ENCODE data around the gene R3HCC1L. TPM values are rescaled to one million over a fixed set of nuclear protein-coding genes. Genes with fewer than 3 reads are reported as not detected.
A peak's percentile ranks its signal among the peaks of the same experiment; 100 is the strongest.

The R3HCC1L gene
- total RNA-seq, 1 donor from 2014 or later: 12.3 TPM

DNA sequence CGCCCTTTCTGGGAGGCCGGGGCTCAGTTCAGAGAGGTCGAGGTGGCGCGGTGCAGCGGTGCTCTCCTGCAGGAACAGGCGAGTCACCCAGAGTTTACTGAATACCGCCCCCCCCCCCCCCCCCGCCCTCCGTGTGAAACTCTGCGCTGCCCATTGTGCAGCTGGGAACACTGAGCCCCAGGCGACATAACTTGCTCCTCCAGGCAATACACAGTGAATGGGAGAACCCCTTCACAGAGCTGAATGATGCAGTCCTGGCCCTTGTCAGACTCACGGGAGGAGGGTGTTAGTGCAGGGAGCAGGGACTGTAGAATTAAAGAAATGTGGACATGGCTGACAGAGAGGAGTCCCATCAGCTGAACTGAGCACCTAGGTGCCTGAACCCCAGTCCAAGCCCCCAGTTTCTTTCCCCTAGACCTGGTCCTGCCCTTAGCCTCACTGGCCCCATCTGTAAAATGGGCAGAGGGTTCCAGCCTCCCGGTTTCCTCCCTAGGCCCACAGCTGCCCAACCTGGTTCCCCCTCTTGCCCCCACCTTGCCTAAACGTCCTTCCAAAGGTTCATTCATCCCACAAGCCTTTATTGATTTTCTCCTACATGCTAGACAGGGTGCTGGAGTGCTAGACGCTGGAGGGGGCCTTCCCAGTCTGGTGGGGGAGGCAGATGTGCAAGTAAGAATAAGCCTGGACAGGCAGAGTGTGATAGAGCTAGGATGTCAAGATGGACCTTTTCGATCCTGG lies 134.4 kb downstream of the R3HCC1L start:
- no peak for DNase-seq (ENCODE audit: extremely low spot score in 2 of 2)
- no peak for TF ChIP-seq POLR2A (IDR thresholded peaks at IDR 0.05)
- intact Hi-C loops (cut with DNase I): loop anchor here (5.0 kb wide), 1 partner anchor 178 kb away; the partner anchor contains the start of gene HPS1
- H3K27me3 ChIP-seq: no peaks in the 10 kb centered on the region
- H3K4me1 ChIP-seq: peaks cover 37% of the 10 kb centered on the region
- no peaks in the 10 kb centered on the region for H3K36me3 ChIP-seq
- H3K4me3 ChIP-seq: peak overlapping the region; percentile 49 to 56
- no peaks in the 10 kb centered on the region for H3K9me3 ChIP-seq
- H3K27ac ChIP-seq: peak overlapping the region; percentile 85

- Histone ChIP-seq H3K4me1 (peaks cover 37% of the 10 kb centered on the region), H3K27ac (peak overlapping the region; percentile 85), H3K27me3 (no peaks in the 10 kb centered on the region), H3K36me3 (no peaks in the 10 kb centered on the region), H3K4me3 (peak overlapping the region in 1 of 2 donors; percentile 56), H3K9me3 (no peaks in the 10 kb centered on the region)
- peak in 1 of 2 donors; percentile 83 for TF ChIP-seq POLR2AphosphoS5 (IDR thresholded peaks at IDR 0.05; ENCODE audit: insufficient read depth in 1 of 2, low read depth in 1 of 2)
- no peak for TF ChIP-seq POLR2A (IDR thresholded peaks at IDR 0.05)
- DNase-seq (ENCODE audit: extremely low spot score in 2 of 2): no peak
- intact Hi-C loops (cut with DNase I): loop anchor here (5.0 kb wide), 1 partner anchor 178 kb away; the partner anchor contains the start of gene HPS1
These were observed 135.0 kb downstream of the R3HCC1L start for GRCh38 chr10:98269435-98269912.

DNA sequence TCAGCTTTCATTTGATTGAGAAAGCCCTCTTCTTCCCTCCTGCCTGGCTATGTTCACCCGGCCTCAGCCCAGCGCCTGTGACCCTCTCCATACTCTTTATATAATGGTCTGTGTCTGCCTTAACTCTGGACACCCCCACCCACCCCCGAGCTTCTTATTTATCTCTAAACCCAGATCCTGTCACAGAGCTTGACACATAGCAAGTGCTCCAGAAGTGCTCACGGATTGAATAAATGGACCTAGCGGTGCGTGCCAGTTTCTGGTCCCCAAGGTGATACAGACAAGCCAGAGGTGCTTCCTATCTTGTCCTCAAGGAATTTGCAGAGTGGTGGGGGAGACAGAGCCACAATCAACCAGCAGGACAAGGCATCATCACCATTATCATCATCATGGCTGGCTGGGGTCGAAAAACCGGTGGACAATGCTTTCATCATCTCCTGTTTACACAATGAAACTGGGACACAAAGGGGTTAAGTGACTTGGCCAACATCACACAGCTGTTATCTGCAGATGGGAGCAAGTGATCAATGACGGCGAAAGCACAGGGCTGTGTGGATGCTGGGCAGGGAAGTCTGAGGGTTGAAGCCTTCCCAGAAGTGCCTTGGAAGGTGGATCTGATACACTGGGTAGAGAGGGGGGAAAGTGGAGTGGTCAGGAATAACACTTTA lies 135.8 kb downstream of the R3HCC1L start:
- no peak for DNase-seq (ENCODE audit: extremely low spot score in 2 of 2)
- H3K4me1 ChIP-seq: peaks cover 37% of the 10 kb centered on the region

GRCh38 chr10:98270786-98271185 lies 136.3 kb downstream of the R3HCC1L start:
- peaks cover 32% of the 10 kb centered on the region for H3K4me1 ChIP-seq
- TF ChIP-seq CTCF (IDR thresholded peaks at IDR 0.05): no peak
- intact Hi-C loops (cut with DNase I): no loop called here
- H3K27me3 ChIP-seq: no peaks in the 10 kb centered on the region
- H3K27ac ChIP-seq: peak overlapping the region; percentile 85
- no peaks in the 10 kb centered on the region for H3K9me3 ChIP-seq
- H3K4me3 ChIP-seq: no peak overlapping the region
- no peaks in the 10 kb centered on the region for H3K36me3 ChIP-seq
- no peak for DNase-seq (ENCODE audit: extremely low spot score in 2 of 2)

More for the DNA sequence above, 135.8 kb downstream of the R3HCC1L start:
- Histone ChIP-seq H3K9me3 (no peaks in the 10 kb centered on the region), H3K27ac (peak overlapping the region; percentile 85), H3K36me3 (no peaks in the 10 kb centered on the region), H3K27me3 (no peaks in the 10 kb centered on the region), H3K4me3 (no peak overlapping the region)
- intact Hi-C loops (cut with DNase I): no loop called here
- TF ChIP-seq POLR2AphosphoS5 (IDR thresholded peaks at IDR 0.05; ENCODE audit: insufficient read depth in 1 of 2, low read depth in 1 of 2) (no peak), POLR2A (IDR thresholded peaks at IDR 0.05) (no peak), CTCF (IDR thresholded peaks at IDR 0.05) (no peak)

DNA sequence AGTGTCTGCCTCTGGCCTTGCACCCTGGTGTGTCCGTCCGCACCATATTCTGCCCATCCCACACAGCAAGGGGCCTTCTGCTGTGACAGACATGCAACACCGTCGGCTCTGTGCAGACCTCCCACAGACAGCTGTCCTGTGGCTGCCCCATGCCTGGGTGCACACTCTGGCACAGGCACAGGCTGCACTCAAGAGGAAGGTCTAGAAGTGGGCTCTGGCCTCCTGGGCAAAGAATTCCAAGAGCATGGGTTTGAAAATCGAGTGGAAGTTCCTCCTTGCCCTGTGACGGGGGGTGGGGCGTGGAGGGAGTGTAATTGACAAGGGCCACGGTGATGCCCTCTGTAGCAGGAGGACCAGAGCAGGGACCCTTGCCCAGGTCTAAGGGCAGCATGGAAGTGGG lies 137.8 kb downstream of the R3HCC1L start:
- Histone ChIP-seq H3K4me3 (no peak overlapping the region), H3K9me3 (no peaks in the 10 kb centered on the region), H3K27ac (no peak overlapping the region), H3K27me3 (no peaks in the 10 kb centered on the region), H3K4me1 (peaks cover 21% of the 10 kb centered on the region), H3K36me3 (no peaks in the 10 kb centered on the region)
- no peak for TF ChIP-seq POLR2A (IDR thresholded peaks at IDR 0.05)
- no peak for TF ChIP-seq CTCF (IDR thresholded peaks at IDR 0.05)
- no peak for TF ChIP-seq POLR2AphosphoS5 (IDR thresholded peaks at IDR 0.05; ENCODE audit: insufficient read depth in 1 of 2, low read depth in 1 of 2)
- intact Hi-C loops (cut with DNase I): no loop called here
- DNase-seq (ENCODE audit: extremely low spot score in 2 of 2): no peak

GRCh38 chr10:98272656-98273055 lies 138.2 kb downstream of the R3HCC1L start:
- no peak overlapping the region for H3K4me3 ChIP-seq
- intact Hi-C loops (cut with DNase I): no loop called here
- H3K9me3 ChIP-seq: no peaks in the 10 kb centered on the region
- H3K27me3 ChIP-seq: no peaks in the 10 kb centered on the region
- H3K4me1 ChIP-seq: peaks cover 17% of the 10 kb centered on the region
- no peaks in the 10 kb centered on the region for H3K36me3 ChIP-seq
- no peak for DNase-seq (ENCODE audit: extremely low spot score in 2 of 2)
- no peak overlapping the region for H3K27ac ChIP-seq
- TF ChIP-seq POLR2A (IDR thresholded peaks at IDR 0.05) (no peak), CTCF (IDR thresholded peaks at IDR 0.05) (no peak), POLR2AphosphoS5 (IDR thresholded peaks at IDR 0.05; ENCODE audit: insufficient read depth in 1 of 2, low read depth in 1 of 2) (no peak)
